HS-27A (cell line): ENCODE data around the gene U2SURP.

Experiments used
- DNase-seq: peaks from one replicate; pipeline ENCODE4 v3.0.0-alpha.2; 2012; ENCODE audit warnings: low read depth, missing footprints

U2SURP gene

GRCh38 chr3:143101792-143102381 is 100.5 kb downstream of the U2SURP start:
- DNase-seq, result no peak

DNA sequence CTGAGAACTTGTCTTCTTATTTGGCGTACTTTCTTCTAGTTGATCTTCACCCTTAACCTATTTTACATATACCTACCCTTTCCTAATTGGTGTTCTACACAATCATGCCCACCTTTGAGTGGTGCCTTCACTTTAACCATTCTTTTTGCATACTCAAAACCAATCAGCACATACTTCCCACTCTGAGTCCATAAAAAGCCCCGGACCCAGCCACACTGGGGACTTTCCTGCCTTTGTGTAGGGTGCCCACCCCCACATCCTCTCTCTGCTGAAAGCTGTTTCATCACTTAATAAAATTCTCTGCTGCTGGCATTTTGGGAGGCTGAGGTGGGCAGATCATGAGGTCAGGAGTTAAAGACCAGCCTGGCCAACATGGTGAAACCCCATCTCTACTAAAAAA is 102.3 kb downstream of the U2SURP start:
- no peak for DNase-seq

DNA sequence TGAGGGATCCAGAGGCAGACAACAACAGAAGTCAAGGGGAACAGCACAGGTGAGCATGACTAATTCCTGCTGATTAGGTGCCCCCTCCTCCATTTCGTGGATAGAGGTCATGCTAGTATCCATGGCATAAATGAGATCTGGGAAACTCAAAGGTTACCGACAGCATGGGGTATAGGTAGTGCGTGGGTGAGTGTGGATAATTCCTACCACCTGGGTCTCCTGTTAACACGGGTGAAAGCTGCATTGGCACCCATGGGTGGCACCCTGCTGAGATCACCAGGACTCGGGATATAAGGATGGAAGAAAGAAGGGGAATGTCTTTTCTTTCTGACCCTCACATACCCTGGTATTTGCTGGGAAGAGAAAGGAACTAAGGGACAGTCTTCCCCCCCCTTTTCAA is 103.8 kb downstream of the U2SURP start:
- DNase-seq, result no peak

- DNase-seq, result no peak
These were observed 108.5 kb downstream of the U2SURP start for GRCh38 chr3:143109861-143110260.
